PC-3 (cell line): ENCODE results near the gene GPC5.
A peak's percentile ranks its signal among the peaks of the same experiment; 100 is the strongest.

Experiments
- EZH2 ChIP-seq: fragments of 300-600 bp; sonication (generic); IDR thresholded peaks from one replicate; pipeline ENCODE4 v1.6.1; 2017; ENCODE audit warnings: antibody characterized with exemption, mild to moderate bottlenecking, low read length; ENCODE audit not compliant: unreplicated experiment
- EZH2phosphoT487 ChIP-seq: fragments of 300-600 bp; sonication (generic); IDR thresholded peaks from 2 replicates; pipeline ENCODE4 v1.6.1; 2018; ENCODE audit warnings: mild to moderate bottlenecking, antibody characterized with exemption, low read length, borderline replicate concordance
- TF ChIP-seq, protein P1 (sequence below): fragments of 300-600 bp; sonication (generic); conservative IDR thresholded peaks from 2 replicates; pipeline ENCODE4 v1.5.1; 2017; ENCODE audit warnings: antibody characterized with exemption, low read depth, mild to moderate bottlenecking, low read length

DNA sequence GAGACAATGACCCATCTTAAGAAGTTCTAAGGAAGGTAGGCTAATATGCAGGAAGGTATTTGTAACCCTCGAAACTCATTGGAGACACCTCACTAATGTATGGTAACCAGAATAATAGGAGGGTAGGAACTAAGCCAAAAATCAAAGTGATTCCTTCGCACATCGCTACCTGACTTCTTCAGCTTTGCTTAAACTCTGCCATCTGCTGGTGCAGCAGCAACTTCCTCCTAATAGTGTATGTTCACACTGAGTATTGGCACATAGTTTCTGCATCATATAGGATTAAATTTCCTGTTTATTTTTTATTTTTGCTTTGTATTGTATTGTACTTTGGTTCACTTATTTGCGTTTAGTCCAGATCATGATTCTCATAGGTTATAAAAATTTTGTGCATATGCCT lies 676.2 kb downstream of the GPC5 start:
- TF ChIP-seq EZH2 (no peak), EZH2phosphoT487 (no peak)
- TF ChIP-seq, protein P1, sequence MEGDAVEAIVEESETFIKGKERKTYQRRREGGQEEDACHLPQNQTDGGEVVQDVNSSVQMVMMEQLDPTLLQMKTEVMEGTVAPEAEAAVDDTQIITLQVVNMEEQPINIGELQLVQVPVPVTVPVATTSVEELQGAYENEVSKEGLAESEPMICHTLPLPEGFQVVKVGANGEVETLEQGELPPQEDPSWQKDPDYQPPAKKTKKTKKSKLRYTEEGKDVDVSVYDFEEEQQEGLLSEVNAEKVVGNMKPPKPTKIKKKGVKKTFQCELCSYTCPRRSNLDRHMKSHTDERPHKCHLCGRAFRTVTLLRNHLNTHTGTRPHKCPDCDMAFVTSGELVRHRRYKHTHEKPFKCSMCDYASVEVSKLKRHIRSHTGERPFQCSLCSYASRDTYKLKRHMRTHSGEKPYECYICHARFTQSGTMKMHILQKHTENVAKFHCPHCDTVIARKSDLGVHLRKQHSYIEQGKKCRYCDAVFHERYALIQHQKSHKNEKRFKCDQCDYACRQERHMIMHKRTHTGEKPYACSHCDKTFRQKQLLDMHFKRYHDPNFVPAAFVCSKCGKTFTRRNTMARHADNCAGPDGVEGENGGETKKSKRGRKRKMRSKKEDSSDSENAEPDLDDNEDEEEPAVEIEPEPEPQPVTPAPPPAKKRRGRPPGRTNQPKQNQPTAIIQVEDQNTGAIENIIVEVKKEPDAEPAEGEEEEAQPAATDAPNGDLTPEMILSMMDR = peak; percentile 51; the same call in 1 of the 2 replicates
